Right lobe of liver (tissue), 4 donors: Measurements from ENCODE around the gene MAP9.

Experiments
- CTCF ChIP-seq, 4 donors: fragments of 200-600 bp in 3 of 4; fragments of 450-650 bp in 1 of 4; IDR thresholded peaks; one replicate each; pipeline versions ENCODE4 v1.5.1 to v1.8.0; 2016 to 2022; ENCODE audit warnings: antibody characterized with exemption in 4 of 4, mild to moderate bottlenecking in 2 of 4
- POLR2A ChIP-seq: fragments of 450-650 bp; IDR thresholded peaks from one replicate; pipeline ENCODE4 v1.6.1; 2017; ENCODE audit warnings: antibody characterized with exemption, mild to moderate bottlenecking
- donor health status: DM: no; HTN: no; CAD: no.
- donor health status: DM: no; HTN: no; CAD: no.
- donor health status: DM: no; HTN: yes; CAD: no.

GRCh38 chr4:155353923-155354540, 22.7 kb downstream of the MAP9 start:
- peak; percentile 61 to 83 (median 79) for TF ChIP-seq CTCF (IDR thresholded peaks at IDR 0.05)
- TF ChIP-seq POLR2A = no peak
